ENCODE results near the gene MAML3.
"Not testable (repeated sequence)": the region's sequence is repeated elsewhere in the genome, so short reads cannot be mapped to it uniquely, and the experiment has no call there.

The MAML3 gene

GRCh38 chr4:139961344-139961946 is 192.5 kb downstream of the MAML3 start:
- no peak for DNase-seq (ENCODE audit: low read depth in 2 of 2)

DNA sequence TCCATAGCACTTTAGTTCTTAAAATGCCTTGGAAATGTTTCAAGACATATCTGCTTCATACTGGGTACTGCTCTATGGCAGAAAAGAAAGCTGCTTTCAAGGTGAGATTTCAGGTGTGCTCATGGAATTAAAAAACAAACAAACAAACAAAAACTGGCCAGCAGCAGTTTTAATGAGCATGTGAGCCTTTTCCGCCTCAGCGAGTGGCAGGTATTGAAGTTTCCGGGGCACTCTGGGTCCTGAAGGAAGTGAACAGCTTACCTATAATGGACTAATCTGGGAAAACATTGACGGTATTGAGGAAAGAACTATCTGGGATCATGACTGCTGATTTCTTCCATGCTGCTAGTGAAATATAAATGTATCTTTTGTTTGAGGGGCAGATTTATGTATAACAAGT is 194.6 kb downstream of the MAML3 start:
- DNase-seq (ENCODE audit: low read depth in 2 of 2): no peak

GRCh38 chr4:139958739-139959098 is 195.3 kb downstream of the MAML3 start:
- no peak for DNase-seq (ENCODE audit: low read depth in 2 of 2)

DNA sequence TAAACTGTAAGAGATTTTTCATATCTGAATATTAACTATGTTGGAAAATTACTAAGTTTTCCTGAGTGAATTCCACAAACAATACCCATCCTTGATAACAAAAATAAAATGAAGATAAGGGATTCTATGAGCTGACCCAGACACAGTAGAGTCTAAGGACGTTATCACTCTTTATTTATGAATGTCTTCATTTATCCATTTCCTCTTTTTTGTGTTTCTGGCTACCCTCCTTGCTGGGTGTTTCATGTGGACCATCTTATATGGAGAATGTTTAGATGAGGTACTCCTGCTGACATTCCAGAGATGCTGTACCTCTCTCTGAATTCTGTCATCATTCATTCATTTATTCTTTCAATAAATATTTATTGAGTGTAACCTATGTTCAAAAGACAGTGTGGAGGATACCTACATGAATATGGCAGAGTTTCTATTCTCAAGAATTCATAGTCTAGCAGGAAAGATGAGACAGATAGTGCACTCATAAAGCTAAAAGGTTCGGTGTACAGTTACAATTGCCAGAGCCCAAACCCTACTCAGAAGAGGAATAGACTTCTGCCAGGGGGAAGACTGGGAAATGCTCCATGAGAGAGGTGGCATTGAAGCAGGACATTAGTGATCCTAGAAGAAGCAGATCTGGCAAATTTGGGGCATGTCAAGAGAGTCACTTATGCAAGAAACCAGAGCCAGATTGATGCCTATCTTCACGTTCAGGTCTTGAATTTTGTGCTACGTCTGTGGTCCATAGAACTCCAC is 195.8 kb downstream of the MAML3 start:
- no peak for DNase-seq (ENCODE audit: low read depth in 2 of 2)

DNA sequence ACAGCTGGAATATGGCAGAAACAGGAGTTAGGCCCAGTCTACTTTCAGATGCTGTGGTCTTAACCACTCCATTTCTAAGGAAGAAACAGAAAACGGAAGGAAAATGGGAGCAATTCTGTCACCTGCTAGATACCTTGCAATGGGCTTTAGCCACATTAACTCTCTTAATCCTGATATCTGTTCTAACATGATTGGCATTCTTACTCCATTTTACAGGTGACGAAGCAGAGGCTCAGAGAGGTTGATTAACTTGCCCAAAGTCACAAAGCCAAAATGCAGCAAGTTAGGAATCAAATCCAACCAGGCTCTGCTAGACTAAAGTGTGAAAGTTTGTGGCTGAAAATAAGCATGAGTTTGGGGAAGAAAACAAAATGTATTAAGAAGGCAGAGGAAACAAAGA is 196.9 kb downstream of the MAML3 start:
- DNase-seq (ENCODE audit: low read depth in 2 of 2): no peak

DNA sequence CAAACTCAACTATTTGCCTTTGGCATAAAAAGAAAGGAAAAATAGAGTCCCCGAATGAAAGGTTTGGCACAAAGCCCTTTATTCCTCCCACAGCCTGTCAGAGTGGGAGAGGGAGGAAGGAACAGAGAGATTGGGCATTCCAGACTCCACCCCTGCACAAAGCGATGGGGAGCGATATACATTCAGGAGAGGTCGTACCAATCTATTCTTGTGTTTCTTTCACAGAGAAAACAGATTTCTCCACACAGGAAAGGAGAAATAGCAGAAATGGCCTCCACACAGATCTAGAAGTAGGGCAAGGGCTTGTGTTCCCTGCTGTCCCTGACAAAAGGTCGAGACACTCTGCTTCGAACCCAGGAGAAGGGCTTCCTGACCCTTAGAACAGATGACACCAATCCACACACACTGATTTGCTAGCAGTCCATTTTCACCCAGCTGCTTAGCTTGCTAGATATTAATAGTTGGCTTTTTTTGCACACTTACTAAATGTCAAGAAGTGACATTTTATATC is 197.4 kb downstream of the MAML3 start:
- DNase-seq (ENCODE audit: low read depth in 2 of 2): no peak

- DNase-seq (ENCODE audit: low read depth in 2 of 2): no peak
Measured at GRCh38 chr4:139955600-139955999, 198.4 kb downstream of the MAML3 start.

DNA sequence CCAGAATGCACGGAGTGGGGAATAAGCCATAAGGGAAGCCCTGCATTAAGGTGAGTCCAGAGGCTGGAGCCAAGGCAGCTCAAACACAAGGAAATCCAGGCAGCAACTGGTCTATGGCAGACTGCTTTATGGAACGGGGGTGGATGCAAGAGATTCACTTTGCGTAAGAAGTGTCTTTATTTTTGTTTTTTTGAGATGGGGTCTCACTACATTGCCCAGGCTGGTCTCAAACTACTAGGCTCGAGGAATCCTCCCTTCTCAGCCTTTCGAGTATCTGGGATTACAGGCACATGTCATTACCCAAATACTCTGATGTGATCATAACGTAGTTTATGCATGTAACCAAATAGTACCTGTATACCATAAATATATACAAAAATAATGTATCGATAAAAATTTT is 199.5 kb downstream of the MAML3 start:
- DNase-seq (ENCODE audit: low read depth in 2 of 2): no peak

DNA sequence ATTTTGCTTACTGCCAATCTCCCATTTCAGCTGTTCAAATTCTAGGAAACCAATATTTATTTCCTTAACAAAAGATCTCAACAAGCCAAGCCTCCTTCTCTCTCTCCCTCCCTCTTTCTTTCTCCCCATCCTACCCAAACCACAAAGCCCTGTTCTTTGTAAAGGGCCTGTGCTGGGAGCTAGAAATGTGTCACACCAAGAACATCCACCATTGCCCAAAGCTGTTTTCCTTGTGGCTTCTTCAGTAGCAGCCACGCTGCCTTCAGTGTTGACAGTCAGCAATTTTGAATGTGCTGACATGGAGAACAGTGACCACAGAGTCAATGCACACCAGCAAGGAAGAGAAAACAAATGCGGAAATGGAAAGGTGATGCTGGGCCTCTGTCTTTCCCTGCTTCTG is 203.0 kb downstream of the MAML3 start:
- no peak for DNase-seq (ENCODE audit: low read depth in 2 of 2)

GRCh38 chr4:139950568-139950967 is 203.4 kb downstream of the MAML3 start:
- no peak for DNase-seq (ENCODE audit: low read depth in 2 of 2)

- DNase-seq (ENCODE audit: low read depth in 2 of 2): not testable (repeated sequence)
Measured at GRCh38 chr4:139944916-139945315, 209.1 kb downstream of the MAML3 start.

- DNase-seq (ENCODE audit: low read depth in 2 of 2): no peak
Measured at GRCh38 chr4:139943277-139943676, 210.7 kb downstream of the MAML3 start.

- no peak for DNase-seq (ENCODE audit: low read depth in 2 of 2)
Measured at GRCh38 chr4:139942241-139942640, 211.7 kb downstream of the MAML3 start.

- DNase-seq (ENCODE audit: low read depth in 2 of 2): no peak
Measured at GRCh38 chr4:139940600-139940999, 213.4 kb downstream of the MAML3 start.

GRCh38 chr4:139938414-139938813 is 215.6 kb downstream of the MAML3 start:
- no peak for DNase-seq (ENCODE audit: low read depth in 2 of 2)

DNA sequence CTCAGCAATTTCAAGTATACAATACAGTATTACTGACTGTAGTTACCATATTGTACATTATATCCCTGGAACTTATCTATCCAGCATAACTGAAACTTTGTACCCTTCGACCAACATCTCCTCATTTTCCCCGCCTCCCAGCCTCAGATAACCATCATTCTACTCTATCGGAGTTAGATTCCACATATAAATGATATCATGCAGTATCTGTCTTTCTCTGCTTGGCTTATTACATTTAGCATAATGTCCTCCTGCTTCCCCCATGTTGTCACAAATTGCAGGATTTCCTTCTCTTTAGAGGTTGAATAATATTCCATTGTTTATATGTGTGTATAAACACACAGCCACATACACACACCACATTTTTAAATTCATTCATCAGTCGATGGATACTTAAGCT is 218.1 kb downstream of the MAML3 start:
- no peak for DNase-seq (ENCODE audit: low read depth in 2 of 2)

GRCh38 chr4:139934708-139935195 is 219.2 kb downstream of the MAML3 start:
- no peak for DNase-seq (ENCODE audit: low read depth in 2 of 2)

DNA sequence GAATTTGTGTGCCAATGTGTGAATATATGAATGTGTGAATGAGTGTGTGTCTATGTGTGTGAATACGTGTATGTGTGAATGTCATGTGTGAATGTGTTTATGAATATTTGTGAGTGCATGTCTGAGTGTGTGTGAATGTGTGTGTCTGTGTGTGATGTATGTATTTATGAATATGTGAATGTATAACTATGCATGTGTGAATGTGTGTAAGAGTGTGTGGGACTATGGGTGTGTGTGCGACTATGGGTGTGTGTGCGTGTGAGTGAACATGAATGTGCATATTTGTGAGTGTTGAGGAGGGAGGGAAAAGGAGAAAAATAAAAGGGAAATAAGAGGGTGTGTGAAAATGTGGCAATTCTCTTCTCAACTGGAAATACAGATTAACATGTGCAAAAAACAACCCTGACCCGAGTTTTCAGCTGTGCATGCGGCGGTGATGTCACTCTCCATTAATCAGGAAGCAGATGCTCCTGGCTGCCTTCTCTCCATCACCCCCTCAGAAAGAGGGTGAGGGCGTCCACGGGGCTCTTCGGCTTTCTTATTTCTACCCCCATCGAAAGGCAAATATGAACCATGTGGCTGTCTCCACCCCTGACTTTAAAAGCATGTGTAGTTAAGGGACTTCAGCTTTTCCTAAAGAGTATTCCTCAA is 219.8 kb downstream of the MAML3 start:
- no peak for DNase-seq (ENCODE audit: low read depth in 2 of 2)

- DNase-seq (ENCODE audit: low read depth in 2 of 2): no peak
Measured at GRCh38 chr4:139933541-139933940, 220.4 kb downstream of the MAML3 start.

GRCh38 chr4:139933104-139933503 is 220.9 kb downstream of the MAML3 start:
- no peak for DNase-seq (ENCODE audit: low read depth in 2 of 2)

DNA sequence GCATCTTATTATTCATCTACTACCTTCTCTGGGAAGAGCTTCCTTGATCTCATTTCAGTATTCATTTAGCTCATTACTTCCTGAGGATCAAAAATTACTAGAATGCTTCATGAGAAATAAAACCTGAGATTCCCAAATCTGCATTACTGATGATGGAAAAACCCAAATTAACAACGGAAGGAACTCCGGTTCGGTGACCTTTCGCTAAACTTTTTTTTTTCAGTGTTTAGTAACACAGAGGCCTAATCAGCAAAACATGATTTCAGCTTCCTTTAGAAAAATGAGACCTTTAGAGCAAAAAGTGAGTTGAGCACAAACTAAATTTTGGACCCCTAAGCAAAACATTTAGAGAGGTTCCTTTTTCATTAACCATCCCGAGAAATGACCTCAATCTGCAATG is 229.2 kb downstream of the MAML3 start:
- DNase-seq (ENCODE audit: low read depth in 2 of 2): no peak

DNA sequence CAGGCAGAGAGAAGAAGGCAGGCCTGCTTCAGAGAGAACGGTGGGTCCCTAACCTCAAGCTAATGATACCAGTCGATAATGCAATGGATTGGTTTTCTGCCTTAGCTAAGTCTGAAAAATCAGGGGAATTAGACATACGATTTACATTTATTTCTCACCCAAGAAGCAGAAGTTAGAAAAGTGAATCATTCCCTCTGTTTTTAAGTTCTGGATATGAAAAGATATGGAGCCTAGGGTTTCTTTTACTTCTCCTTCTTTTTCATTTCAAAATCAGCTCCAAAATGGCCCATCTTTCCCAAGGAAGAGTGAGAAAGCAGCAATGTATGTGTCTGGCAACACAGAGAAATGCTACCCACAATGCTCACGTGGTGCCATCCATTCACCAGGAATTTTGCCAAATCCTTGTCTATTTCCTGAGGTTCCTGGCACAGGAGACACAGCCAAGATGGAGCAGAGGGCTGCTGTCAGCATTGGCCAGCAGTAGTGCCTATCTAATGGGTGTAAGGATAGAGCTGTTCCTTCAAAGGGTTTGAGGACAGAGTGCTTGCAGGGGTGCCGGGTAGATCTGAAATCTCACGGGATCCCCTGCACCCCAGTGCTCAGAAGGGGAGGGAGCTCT is 231.5 kb downstream of the MAML3 start:
- no peak for DNase-seq (ENCODE audit: low read depth in 2 of 2)
